ENCODE measurements around the gene SLC35D1.

DNA sequence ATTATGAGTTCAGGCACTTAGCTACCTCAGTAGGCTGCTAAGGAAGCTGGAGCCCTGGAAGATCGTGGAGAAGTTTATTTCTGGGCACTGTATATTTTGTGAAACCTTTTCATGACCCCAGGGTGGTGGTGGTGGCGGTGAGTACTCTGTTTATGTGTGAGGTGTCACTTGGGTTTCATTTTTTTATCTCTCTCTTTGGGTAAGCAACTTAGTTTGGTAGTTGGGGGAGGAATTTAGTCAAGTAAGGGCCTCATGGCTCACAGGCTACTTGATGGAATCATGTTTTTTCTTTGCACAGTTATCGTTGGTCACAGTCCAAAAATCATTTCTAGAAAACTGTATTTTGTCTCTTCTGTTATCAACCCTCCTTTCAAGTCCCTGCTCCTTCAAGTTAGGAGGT lies 46.9 kb upstream of the SLC35D1 start:
- TF ChIP-seq, protein P1, sequence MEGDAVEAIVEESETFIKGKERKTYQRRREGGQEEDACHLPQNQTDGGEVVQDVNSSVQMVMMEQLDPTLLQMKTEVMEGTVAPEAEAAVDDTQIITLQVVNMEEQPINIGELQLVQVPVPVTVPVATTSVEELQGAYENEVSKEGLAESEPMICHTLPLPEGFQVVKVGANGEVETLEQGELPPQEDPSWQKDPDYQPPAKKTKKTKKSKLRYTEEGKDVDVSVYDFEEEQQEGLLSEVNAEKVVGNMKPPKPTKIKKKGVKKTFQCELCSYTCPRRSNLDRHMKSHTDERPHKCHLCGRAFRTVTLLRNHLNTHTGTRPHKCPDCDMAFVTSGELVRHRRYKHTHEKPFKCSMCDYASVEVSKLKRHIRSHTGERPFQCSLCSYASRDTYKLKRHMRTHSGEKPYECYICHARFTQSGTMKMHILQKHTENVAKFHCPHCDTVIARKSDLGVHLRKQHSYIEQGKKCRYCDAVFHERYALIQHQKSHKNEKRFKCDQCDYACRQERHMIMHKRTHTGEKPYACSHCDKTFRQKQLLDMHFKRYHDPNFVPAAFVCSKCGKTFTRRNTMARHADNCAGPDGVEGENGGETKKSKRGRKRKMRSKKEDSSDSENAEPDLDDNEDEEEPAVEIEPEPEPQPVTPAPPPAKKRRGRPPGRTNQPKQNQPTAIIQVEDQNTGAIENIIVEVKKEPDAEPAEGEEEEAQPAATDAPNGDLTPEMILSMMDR (CRISPR knock-in tag; IDR thresholded peaks at IDR 0.05): no peak
- TF ChIP-seq POLR2A (IDR thresholded peaks at IDR 0.05; ENCODE audit: insufficient read depth in 1 of 2, low read depth in 2 of 2, low read length in 2 of 2): no peak
- no peak for TF ChIP-seq PRPF4 (IDR thresholded peaks at IDR 0.05; ENCODE audit: low read depth, low read length, poor library complexity, severe bottlenecking)
- TF ChIP-seq, protein P2, sequence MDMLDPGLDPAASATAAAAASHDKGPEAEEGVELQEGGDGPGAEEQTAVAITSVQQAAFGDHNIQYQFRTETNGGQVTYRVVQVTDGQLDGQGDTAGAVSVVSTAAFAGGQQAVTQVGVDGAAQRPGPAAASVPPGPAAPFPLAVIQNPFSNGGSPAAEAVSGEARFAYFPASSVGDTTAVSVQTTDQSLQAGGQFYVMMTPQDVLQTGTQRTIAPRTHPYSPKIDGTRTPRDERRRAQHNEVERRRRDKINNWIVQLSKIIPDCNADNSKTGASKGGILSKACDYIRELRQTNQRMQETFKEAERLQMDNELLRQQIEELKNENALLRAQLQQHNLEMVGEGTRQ (IDR thresholded peaks at IDR 0.05; ENCODE audit: low read depth, low read length): no peak
- TF ChIP-seq, protein P2 (CRISPR knock-in tag; IDR thresholded peaks at IDR 0.05; ENCODE audit: borderline replicate concordance): no peak
- no peak for TF ChIP-seq TAF1 (CRISPR knock-in tag; IDR thresholded peaks at IDR 0.05)
- no peak for TF ChIP-seq RAD51 (IDR thresholded peaks at IDR 0.05; ENCODE audit: borderline replicate concordance)
